ENCODE results near the gene PDE1C. TPM values are rescaled to one million over a fixed set of nuclear protein-coding genes. Genes with fewer than 3 reads are reported as not detected.

Gene PDE1C
- total RNA-seq, 6 experiments from 2014 or later: 0.19 to 1.9 (median 1.2) TPM

DNA sequence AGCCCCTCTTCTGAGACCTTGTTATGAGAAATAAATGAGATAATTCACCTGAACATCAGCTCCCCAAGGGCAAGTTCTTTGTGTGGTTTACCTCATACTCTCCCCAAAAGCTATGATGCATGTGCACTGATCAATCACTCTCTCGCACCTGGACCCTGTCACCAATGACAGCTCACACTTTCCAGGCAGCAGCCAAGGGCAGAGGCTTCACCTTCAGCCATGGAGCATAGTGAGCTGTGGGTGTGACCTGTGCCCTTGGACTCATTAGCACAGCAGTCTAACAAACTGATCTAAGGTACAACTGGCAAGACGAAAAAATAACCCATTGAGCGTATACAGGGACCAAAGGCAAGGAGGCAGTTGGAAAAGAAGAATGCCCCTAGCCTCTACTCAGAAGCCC, 17.0 kb downstream of the PDE1C start:
- Mint-ChIP-seq H3K4me3 (no peak overlapping the region), H3K36me3 (ENCODE audit: low read depth) (no peaks in the 10 kb centered on the region), H3K27me3 (ENCODE audit: insufficient read depth) (peaks cover 2% of the 10 kb centered on the region; the same call in 1 of the 2 replicates), H3K9me3 (peaks cover 22% of the 10 kb centered on the region), H3K27ac (no peak overlapping the region), H3K4me1 (ENCODE audit: low read depth) (no peaks in the 10 kb centered on the region; the same call in 1 of the 2 replicates)
- no peak for TF ChIP-seq CTCF (IDR thresholded peaks at IDR 0.05)
- DNase-seq: no peak

- H3K36me3 Mint-ChIP-seq (ENCODE audit: low read depth): no peaks in the 10 kb centered on the region
- H3K4me3 Mint-ChIP-seq: no peak overlapping the region
- H3K9me3 Mint-ChIP-seq: peaks cover 17% of the 10 kb centered on the region
- H3K4me1 Mint-ChIP-seq (ENCODE audit: low read depth): no peaks in the 10 kb centered on the region
- no peak for DNase-seq
- H3K27ac Mint-ChIP-seq: no peak overlapping the region
- peaks cover 2% of the 10 kb centered on the region; the same call in 1 of the 2 replicates for H3K27me3 Mint-ChIP-seq (ENCODE audit: insufficient read depth)
- TF ChIP-seq CTCF (IDR thresholded peaks at IDR 0.05): no peak
Measured at GRCh38 chr7:32051128-32051527, 19.1 kb downstream of the PDE1C start.

GRCh38 chr7:32049599-32049998, 20.6 kb downstream of the PDE1C start:
- H3K4me3 Mint-ChIP-seq: no peak overlapping the region
- peaks cover 2% of the 10 kb centered on the region; the same call in 1 of the 2 replicates for H3K27me3 Mint-ChIP-seq (ENCODE audit: insufficient read depth)
- no peak for TF ChIP-seq CTCF (IDR thresholded peaks at IDR 0.05)
- peaks cover 11% of the 10 kb centered on the region for H3K9me3 Mint-ChIP-seq
- H3K36me3 Mint-ChIP-seq (ENCODE audit: low read depth): no peaks in the 10 kb centered on the region
- no peak overlapping the region for H3K27ac Mint-ChIP-seq
- no peaks in the 10 kb centered on the region for H3K4me1 Mint-ChIP-seq (ENCODE audit: low read depth)
- DNase-seq: no peak

DNA sequence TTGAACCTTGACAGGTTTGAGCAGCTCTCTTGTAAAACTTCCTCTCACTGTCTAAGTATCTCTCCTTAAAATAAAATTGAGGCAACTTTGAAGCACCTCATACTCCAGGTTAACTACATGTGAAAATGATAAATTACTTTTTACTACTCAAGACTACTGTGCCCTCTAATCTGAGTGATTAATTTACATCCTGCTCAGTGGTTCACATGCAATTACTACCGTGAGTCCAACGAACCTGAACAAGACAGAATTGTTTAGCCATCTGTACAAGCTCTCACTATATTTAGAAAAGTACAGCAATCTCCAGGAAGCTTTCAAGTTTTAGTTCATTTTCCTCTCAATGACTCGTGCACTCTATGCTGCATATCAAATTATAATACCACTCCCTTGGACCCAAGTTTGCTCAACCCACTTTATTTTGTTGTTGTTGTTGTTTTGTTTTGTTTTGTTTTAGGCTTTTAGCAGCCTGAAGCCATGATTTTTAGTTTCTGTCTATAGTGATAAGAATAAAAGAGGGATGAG, 21.2 kb downstream of the PDE1C start:
- Mint-ChIP-seq H3K4me3 (no peak overlapping the region), H3K27ac (no peak overlapping the region), H3K27me3 (ENCODE audit: insufficient read depth) (peaks cover 2% of the 10 kb centered on the region; the same call in 1 of the 2 replicates), H3K4me1 (ENCODE audit: low read depth) (no peaks in the 10 kb centered on the region), H3K9me3 (peaks cover 13% of the 10 kb centered on the region), H3K36me3 (ENCODE audit: low read depth) (no peaks in the 10 kb centered on the region)
- DNase-seq: no peak
- no peak for TF ChIP-seq CTCF (IDR thresholded peaks at IDR 0.05)

- H3K27ac Mint-ChIP-seq: no peak overlapping the region
- peaks cover 9% of the 10 kb centered on the region for H3K9me3 Mint-ChIP-seq
- H3K4me3 Mint-ChIP-seq: no peak overlapping the region
- H3K4me1 Mint-ChIP-seq (ENCODE audit: low read depth): no peaks in the 10 kb centered on the region
- DNase-seq: no peak
- no peak for TF ChIP-seq CTCF (IDR thresholded peaks at IDR 0.05)
- H3K27me3 Mint-ChIP-seq (ENCODE audit: insufficient read depth): peaks cover 2% of the 10 kb centered on the region; the same call in 1 of the 2 replicates
- H3K36me3 Mint-ChIP-seq (ENCODE audit: low read depth): no peaks in the 10 kb centered on the region
Measured at GRCh38 chr7:32047801-32048200, 22.4 kb downstream of the PDE1C start.
